Measurements from ENCODE around the gene CSRP1. TPM values are rescaled to one million over a fixed set of nuclear protein-coding genes. Genes with fewer than 3 reads are reported as not detected.
"Not testable (repeated sequence)": the region's sequence is repeated elsewhere in the genome, so short reads cannot be mapped to it uniquely, and the experiment has no call there.

Gene CSRP1
- total RNA-seq, 1 experiment from 2014 or later: 94.4 TPM

DNA sequence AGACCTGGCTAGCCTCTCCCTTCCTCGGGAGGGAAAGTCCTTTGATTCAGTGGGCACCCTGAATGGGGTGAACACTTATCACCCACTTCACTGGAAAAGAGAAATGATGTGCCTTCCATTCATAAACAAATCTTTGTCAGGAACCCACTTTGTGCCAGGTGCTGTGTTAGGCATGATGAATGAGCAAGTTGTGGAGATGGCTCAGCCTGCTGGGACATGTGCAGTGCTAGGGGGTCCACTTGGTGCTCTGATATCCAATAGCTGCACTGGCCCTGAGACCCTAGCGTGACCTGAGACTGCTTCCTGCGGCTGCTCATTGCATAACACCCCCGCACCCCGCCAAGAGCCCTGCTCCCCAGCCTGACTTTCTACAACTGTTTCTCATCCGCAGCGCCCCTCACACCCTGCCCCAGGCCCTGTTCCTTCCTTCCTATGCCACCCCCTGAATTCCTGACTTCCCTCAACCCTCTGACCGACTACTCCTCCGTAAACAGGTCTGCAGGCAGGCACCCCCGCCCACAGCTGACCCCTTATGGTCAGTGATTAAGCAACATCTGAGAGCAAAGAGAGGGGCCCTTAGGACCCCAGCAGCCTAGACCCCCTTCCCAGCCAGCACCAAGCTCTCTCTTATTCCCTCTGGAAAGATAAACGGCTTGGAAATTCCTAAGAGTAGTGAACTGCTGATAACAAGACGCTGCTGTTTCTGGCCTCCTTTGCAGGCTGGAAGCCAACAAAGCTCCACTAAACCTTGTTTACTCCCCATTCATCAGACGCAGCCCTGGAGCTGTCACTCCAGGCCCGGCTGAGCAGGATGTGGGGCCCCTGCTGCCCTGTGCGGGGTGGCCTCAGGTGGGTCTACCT lies 12.9 kb downstream of the CSRP1 start:
- DNase-seq (ENCODE audit: low read depth, low spot score): no peak
- Histone ChIP-seq H3K27ac (ENCODE audit: low read length) (no peak overlapping the region), H3K4me3 (ENCODE audit: low read depth in 2 of 2, low read length in 2 of 2) (no peak overlapping the region), H3K36me3 (ENCODE audit: control insufficient read depth, insufficient read depth, low read length) (no peaks in the 10 kb centered on the region), H3K27me3 (ENCODE audit: control insufficient read depth, insufficient read depth, low read length) (no peaks in the 10 kb centered on the region), H3K9me3 (ENCODE audit: control insufficient read depth, insufficient read depth, low read depth, low read length) (no peaks in the 10 kb centered on the region), H3K4me1 (ENCODE audit: control insufficient read depth, insufficient read depth, low read length) (no peaks in the 10 kb centered on the region)
- in situ Hi-C loops (cut with HindIII; ENCODE audit: low pct_unique_long_range_greater_than_20kb, low sequenced_read_pairs): no loop called here
- ChIA-PET CTCF (interaction anchor here (0.5 kb wide), 1 partner anchor 59 kb away, joined by 3 read pairs; no protein-coding TSS in a partner anchor), POLR2A (no interaction called here)
- no peak for TF ChIP-seq TCF7L2 (IDR thresholded peaks at IDR 0.05; ENCODE audit: low read depth, low read length)
- TF ChIP-seq, protein P1, sequence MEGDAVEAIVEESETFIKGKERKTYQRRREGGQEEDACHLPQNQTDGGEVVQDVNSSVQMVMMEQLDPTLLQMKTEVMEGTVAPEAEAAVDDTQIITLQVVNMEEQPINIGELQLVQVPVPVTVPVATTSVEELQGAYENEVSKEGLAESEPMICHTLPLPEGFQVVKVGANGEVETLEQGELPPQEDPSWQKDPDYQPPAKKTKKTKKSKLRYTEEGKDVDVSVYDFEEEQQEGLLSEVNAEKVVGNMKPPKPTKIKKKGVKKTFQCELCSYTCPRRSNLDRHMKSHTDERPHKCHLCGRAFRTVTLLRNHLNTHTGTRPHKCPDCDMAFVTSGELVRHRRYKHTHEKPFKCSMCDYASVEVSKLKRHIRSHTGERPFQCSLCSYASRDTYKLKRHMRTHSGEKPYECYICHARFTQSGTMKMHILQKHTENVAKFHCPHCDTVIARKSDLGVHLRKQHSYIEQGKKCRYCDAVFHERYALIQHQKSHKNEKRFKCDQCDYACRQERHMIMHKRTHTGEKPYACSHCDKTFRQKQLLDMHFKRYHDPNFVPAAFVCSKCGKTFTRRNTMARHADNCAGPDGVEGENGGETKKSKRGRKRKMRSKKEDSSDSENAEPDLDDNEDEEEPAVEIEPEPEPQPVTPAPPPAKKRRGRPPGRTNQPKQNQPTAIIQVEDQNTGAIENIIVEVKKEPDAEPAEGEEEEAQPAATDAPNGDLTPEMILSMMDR (IDR thresholded peaks at IDR 0.05): no peak
- no peak for TF ChIP-seq POLR2AphosphoS5 (IDR thresholded peaks at IDR 0.05; ENCODE audit: low read depth, low read length)
- no peak for TF ChIP-seq SIN3A (IDR thresholded peaks at IDR 0.05; ENCODE audit: borderline replicate concordance, insufficient read depth, low read depth, low read length)
- no peak for TF ChIP-seq REST (IDR thresholded peaks at IDR 0.05; ENCODE audit: insufficient read depth in 1 of 2, low read depth in 2 of 2, low read length in 1 of 2)
- intact Hi-C loops (cut with micrococcal nuclease; ENCODE audit: unreplicated experiment): no loop called here
- BruUV-seq (replicated peaks): no TSS peak
- ATAC-seq: no peak

DNA sequence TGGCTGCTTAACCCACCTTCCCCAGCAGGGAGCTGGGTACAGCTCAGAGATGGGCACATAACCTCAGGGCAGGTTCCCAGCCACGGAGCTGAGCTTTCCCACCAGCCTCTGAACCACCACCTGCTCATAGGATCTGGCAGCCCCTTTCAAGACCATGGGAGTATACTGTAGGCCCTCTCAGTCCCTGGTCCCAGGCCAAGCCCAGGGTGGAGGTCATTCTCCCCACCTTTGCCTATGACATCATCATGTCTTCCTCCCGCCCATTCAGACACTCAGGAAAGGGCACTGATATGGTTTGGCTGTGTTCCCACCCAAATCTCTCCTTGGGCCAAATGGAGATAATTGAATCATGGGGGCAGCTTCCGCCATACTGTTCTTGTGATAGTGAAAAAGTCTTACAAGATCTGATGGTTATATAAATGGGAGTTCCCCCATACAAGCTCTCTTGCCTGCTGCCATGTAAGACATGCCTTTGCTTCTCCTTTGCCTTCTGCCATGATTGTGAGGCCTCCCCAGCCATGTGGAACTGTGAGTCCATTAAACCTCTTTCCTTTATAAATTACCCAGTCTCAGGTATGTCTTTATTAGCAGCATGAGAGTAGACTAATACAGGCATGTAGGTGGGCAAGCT lies 13.8 kb downstream of the CSRP1 start:
- H3K36me3 ChIP-seq (ENCODE audit: control insufficient read depth, insufficient read depth, low read length); intact Hi-C loops (cut with micrococcal nuclease; ENCODE audit: unreplicated experiment); H3K9me3 ChIP-seq (ENCODE audit: control insufficient read depth, insufficient read depth, low read depth, low read length); POLR2A ChIA-PET; H3K27ac ChIP-seq (ENCODE audit: low read length); ATAC-seq; H3K4me3 ChIP-seq (ENCODE audit: low read depth in 2 of 2, low read length in 2 of 2); BruUV-seq (replicated peaks); DNase-seq (ENCODE audit: low read depth, low spot score); in situ Hi-C loops (cut with HindIII; ENCODE audit: low pct_unique_long_range_greater_than_20kb, low sequenced_read_pairs); H3K27me3 ChIP-seq (ENCODE audit: control insufficient read depth, insufficient read depth, low read length); H3K4me1 ChIP-seq (ENCODE audit: control insufficient read depth, insufficient read depth, low read length): not testable (repeated sequence)
- CTCF ChIA-PET: interaction anchor here (0.6 kb wide), 1 partner anchor 14 kb away, joined by 7 read pairs; the partner anchor contains the start of gene CSRP1

All from Panc1 (cell line).